Left lung (tissue), 10 donors: Measurements from ENCODE around the gene TOMM22. TPM values are rescaled to one million over a fixed set of nuclear protein-coding genes. Genes with fewer than 3 reads are reported as not detected.

Experiments used
- ATAC-seq: fragments of 200-7000 bp; cut with Tn5 transposase; one replicate; pipeline ENCODE4 v1.9.1; 2020; ENCODE audit warnings: moderate library complexity
- DNase-seq, 4 donors: peaks; one replicate each; pipeline ENCODE4 v3.0.0-alpha.2; 2013 to 2020
- H3K27ac ChIP-seq, 2 donors: fragments of 200-600 bp; sonication (generic) in 1 of 2; one replicate each; pipeline versions ENCODE4 v1.5.0 to v1.8.0; 2020 to 2021
- H3K27me3 ChIP-seq, 2 donors: fragments of 200-600 bp; sonication (generic) in 1 of 2; one replicate each; pipeline versions ENCODE4 v1.5.0 to v1.8.0; 2020 to 2021
- H3K36me3 ChIP-seq, 2 donors: fragments of 200-600 bp; sonication (generic) in 1 of 2; one replicate each; pipeline versions ENCODE4 v1.5.0 to v1.8.0; 2020 to 2021
- H3K4me1 ChIP-seq, 2 donors: fragments of 200-600 bp; one replicate each; pipeline ENCODE4 v1.8.0; 2021
- H3K4me3 ChIP-seq, 2 donors: fragments of 200-600 bp; sonication (generic) in 1 of 2; one replicate each; pipeline versions ENCODE4 v1.5.0 to v1.8.0; 2020 to 2021; ENCODE audit warnings: mild to moderate bottlenecking in 1 of 2
- H3K9me3 ChIP-seq, 2 donors: fragments of 200-600 bp; sonication (generic) in 1 of 2; one replicate each; pipeline versions ENCODE4 v1.5.0 to v1.8.0; 2020 to 2021
- intact Hi-C, 2 donors: fragments of 100-400 bp; cut with DNase I; formaldehyde crosslinking; loops; one replicate each; pipeline versions ENCODE4 v1.11.2 to v1.14.2; 2022
- polyA plus RNA-seq, 6 donors: library from polyadenylated mRNA; unstranded; fragments of 120-200 nt; gene quantifications; one replicate each; pipeline ENCODE4 v1.2.1, GENCODE V29; 2013; ENCODE audit not compliant: insufficient read length in 6 of 6
- total RNA-seq, 2 donors: library from RNA; stranded (reverse); fragmentation: NEBNext Ultra II Directional; extraction: Animal tissue kit (Norgen Biotek cat#: 25700); gene quantifications; one replicate each; pipeline ENCODE4 v1.2.1, GENCODE V29; 2021
- TF ChIP-seq, protein P1 (sequence below), 2 donors: fragments of 200-600 bp; sonication (generic) in 1 of 2; IDR thresholded peaks; one replicate each; pipeline versions ENCODE4 v1.5.0 to v1.8.0; 2021; ENCODE audit warnings: antibody characterized with exemption in 2 of 2
- donor health status: DM: no; HTN: yes; CAD: no.
- donor health status: DM: no; HTN: no; CAD: no.

Gene TOMM22
- total and polyA plus RNA-seq, 8 donors = 54.3 to 91.3 (median 79.6) TPM

DNA sequence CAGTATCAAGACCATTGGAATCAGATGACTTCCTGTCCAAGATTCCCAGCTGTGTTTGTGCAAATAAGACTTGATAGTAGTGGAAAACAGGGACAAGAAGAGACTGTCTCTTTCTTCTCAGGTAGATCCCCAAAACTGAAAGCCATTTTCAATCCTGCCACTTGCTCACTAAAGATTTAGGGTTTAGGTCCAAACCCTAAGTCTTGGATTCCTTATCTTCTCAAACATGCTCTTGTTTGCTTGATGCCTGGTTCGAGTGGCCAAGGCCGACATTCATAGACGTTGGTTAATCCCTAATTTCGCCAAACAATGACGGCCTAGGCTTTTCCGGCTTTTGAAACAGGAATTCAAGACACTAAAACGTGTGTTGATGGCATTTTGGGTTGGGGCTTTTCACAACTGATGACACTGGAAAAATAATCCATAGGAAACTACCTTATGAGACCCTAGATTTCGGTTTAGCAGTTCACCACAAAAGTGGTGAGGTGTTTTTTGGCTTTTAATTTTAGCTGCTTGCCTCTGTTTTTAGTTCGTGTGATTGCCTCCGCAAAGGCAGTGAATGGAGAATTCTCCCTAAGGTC lies 23.0 kb downstream of the TOMM22 start:
- Histone ChIP-seq H3K9me3 (no peaks in the 10 kb centered on the region), H3K27ac (peak overlapping the region; percentile 82 to 83), H3K27me3 (no peaks in the 10 kb centered on the region), H3K4me3 (peak overlapping the region in 1 of 2 donors; percentile 25), H3K4me1 (peaks cover 8 to 55% of the 10 kb centered on the region in 2 donors), H3K36me3 (peaks cover 0 to 2% of the 10 kb centered on the region in 2 donors)
- TF ChIP-seq, protein P1, sequence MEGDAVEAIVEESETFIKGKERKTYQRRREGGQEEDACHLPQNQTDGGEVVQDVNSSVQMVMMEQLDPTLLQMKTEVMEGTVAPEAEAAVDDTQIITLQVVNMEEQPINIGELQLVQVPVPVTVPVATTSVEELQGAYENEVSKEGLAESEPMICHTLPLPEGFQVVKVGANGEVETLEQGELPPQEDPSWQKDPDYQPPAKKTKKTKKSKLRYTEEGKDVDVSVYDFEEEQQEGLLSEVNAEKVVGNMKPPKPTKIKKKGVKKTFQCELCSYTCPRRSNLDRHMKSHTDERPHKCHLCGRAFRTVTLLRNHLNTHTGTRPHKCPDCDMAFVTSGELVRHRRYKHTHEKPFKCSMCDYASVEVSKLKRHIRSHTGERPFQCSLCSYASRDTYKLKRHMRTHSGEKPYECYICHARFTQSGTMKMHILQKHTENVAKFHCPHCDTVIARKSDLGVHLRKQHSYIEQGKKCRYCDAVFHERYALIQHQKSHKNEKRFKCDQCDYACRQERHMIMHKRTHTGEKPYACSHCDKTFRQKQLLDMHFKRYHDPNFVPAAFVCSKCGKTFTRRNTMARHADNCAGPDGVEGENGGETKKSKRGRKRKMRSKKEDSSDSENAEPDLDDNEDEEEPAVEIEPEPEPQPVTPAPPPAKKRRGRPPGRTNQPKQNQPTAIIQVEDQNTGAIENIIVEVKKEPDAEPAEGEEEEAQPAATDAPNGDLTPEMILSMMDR (IDR thresholded peaks at IDR 0.05) = no peak
- intact Hi-C loops = no loop called here
- DNase-seq (peak in 1 of 4 donors; percentile 16), ATAC-seq (no peak)

DNA sequence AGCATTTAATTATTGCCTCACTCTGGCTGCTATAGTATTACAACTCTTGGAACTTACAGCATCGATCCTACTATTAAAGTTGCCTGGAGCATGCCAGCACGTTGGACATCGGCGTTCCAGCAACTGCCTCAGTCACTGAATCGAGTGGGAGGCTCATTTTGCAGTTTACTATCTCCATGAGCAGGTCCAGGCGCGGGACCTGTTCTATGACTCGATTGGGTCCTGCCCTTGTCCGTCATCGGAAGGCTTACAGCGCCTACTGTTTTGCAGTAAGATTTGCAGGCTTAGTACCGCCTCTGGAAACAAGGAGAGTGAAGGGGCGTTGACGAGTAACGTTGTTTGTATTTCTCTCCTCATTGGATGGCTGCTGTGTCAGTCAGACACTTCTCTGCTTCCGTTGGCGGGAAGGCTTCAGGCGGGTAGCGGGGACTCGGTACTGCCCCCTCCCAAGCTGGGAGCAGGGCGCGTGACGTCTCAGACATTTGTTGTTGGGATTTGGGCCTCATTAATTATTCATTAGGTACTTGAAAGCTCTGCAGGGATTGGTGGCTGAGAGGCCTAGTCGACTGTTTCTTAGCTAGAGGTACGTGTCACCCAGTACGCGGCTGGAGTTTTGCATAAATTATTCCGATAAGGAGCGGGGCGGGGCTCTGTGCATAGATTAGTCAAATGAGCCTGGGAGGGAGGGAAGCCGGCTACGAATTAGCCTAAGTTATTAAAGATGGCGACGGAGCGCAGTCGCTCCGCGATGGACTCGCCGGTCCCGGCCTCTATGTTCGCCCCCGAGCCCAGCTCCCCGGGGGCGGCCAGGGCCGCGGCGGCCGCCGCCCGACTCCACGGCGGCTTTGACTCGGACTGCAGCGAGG lies 23.7 kb downstream of the TOMM22 start, which contains the start of gene GTPBP1:
TSS of gene GTPBP1 (plus strand) at position 710 of the 866 bp plus-strand sequence. CDS start at position 722, 12 bp downstream.
- ATAC-seq = peak; percentile 86
- TF ChIP-seq, protein P1 (IDR thresholded peaks at IDR 0.05) = peak in 1 of 2 donors; percentile 32
- DNase-seq = peak; percentile 96 to 100 (median 100)
- intact Hi-C loops = no loop called here
- Histone ChIP-seq H3K9me3 (no peaks in the 10 kb centered on the region), H3K4me3 (peak within 1 kb of the TSS; percentile 92 to 98), H3K27ac (peak within 1 kb of the TSS; percentile 95 to 97), H3K27me3 (no peaks in the 10 kb centered on the region), H3K4me1 (peaks cover 8 to 59% of the 10 kb centered on the region in 2 donors), H3K36me3 (peaks cover 0 to 9% of the 10 kb centered on the region in 2 donors)

DNA sequence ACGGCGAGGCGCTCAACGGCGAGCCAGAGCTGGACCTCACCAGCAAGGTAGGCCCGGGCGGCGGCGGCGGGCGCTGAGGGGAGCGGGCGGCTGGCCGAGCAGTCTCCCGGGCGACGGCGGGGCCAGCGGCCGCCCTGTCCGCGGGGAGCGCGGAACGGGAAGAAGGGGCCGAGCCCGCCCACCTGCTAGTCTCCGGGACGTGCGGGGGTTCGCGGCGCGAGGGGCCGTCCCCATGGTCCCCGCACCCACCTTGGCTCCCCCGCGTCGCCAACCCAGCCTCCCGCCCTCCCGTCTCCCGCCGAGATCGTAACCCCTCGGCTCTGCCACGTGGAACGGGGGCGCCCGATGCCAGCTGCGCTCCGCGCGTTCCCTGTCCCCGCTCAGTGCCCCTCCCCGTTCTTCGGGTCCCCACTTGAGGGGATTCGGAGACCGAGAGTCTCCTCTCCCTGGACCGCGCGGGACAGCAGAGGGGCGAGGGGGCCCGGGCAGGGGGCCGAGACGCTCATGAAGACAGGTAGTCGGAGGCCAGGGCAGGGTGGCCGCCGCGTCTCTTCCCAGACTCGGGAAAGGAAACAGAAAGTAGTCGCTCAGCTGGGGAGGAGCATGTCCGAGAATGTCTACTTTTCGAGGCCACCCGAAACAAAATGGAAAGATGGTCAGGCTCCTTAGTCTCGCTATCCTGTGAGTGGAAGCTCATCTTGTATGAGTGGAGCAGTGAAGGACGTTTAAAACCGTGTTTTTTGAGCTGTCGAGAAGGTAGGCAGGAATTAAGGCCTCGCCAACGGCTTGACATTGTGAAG lies 24.5 kb downstream of the TOMM22 start:
- DNase-seq (peak; percentile 38 to 92 (median 54)), ATAC-seq (peak; percentile 3)
- no peaks in the 10 kb centered on the region for H3K9me3 ChIP-seq
- intact Hi-C loops = no loop called here
- peaks cover 8 to 61% of the 10 kb centered on the region in 2 donors for H3K4me1 ChIP-seq
- H3K36me3 ChIP-seq = peaks cover 0 to 13% of the 10 kb centered on the region in 2 donors
- TF ChIP-seq, protein P1 (IDR thresholded peaks at IDR 0.05) = no peak
- peak overlapping the region; percentile 95 to 97 for H3K27ac ChIP-seq
- peak overlapping the region; percentile 92 to 98 for H3K4me3 ChIP-seq
- H3K27me3 ChIP-seq = no peaks in the 10 kb centered on the region

DNA sequence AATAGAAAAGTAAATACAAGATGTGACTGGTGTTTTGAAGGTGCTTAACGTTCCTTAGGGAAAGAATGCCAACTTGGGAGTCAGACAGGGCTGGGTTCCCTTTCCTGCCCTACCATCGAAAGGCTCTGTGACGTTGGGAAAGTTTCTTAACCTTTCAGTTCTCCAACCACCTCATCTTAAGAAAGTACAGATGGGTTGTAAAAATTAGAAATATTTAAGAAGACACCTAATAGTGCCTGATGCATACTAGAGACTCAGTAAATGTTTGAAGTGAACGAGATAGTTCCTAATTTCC lies 25.1 kb downstream of the TOMM22 start:
- intact Hi-C loops = no loop called here
- DNase-seq = peak in 1 of 4 donors; percentile 44
- H3K4me1 ChIP-seq = peaks cover 8 to 60% of the 10 kb centered on the region in 2 donors
- H3K36me3 ChIP-seq = peaks cover 0 to 13% of the 10 kb centered on the region in 2 donors
- ATAC-seq = peak; percentile 22
- H3K27ac ChIP-seq = peak overlapping the region; percentile 95 to 97
- H3K9me3 ChIP-seq = no peaks in the 10 kb centered on the region
- TF ChIP-seq, protein P1 (IDR thresholded peaks at IDR 0.05) = no peak
- H3K4me3 ChIP-seq = peak overlapping the region; percentile 92 to 98
- H3K27me3 ChIP-seq = no peaks in the 10 kb centered on the region
